HG02884 (cell line): ENCODE data around the gene NINJ2.

Experiments used
- ATAC-seq: cut with Tn5 transposase; IDR thresholded peaks from one replicate; pipeline ENCODE4 v1.9.1; 2021; ENCODE audit warnings: mild to moderate bottlenecking, moderate library complexity; ENCODE audit not compliant: unreplicated experiment

Gene NINJ2

GRCh38 chr12:571795-572531, 91.3 kb downstream of the NINJ2 start:
- no peak for ATAC-seq

GRCh38 chr12:570921-571794, 92.1 kb downstream of the NINJ2 start:
- ATAC-seq, result no peak

GRCh38 chr12:570435-570920, 92.8 kb downstream of the NINJ2 start:
- ATAC-seq, result no peak

GRCh38 chr12:569803-570434, 93.3 kb downstream of the NINJ2 start:
- ATAC-seq, result no peak

- ATAC-seq, result no peak
Observed at GRCh38 chr12:569091-569676, 94.1 kb downstream of the NINJ2 start.

- ATAC-seq, result no peak
Observed at GRCh38 chr12:568486-568885, 94.8 kb downstream of the NINJ2 start.

- ATAC-seq, result no peak
Observed at GRCh38 chr12:565589-566105, 97.6 kb downstream of the NINJ2 start.

GRCh38 chr12:565161-565560, 98.1 kb downstream of the NINJ2 start:
- ATAC-seq, result no peak

GRCh38 chr12:563787-564298, 99.4 kb downstream of the NINJ2 start:
- no peak for ATAC-seq

- ATAC-seq, result no peak
Observed at GRCh38 chr12:563250-563781, 99.9 kb downstream of the NINJ2 start.

GRCh38 chr12:562634-563033, 100.6 kb downstream of the NINJ2 start:
- ATAC-seq, result no peak

GRCh38 chr12:561908-562593, 101.2 kb downstream of the NINJ2 start:
- no peak for ATAC-seq

GRCh38 chr12:561391-561705, 101.9 kb downstream of the NINJ2 start:
- no peak for ATAC-seq

- ATAC-seq, result no peak
Observed at GRCh38 chr12:560691-561390, 102.4 kb downstream of the NINJ2 start.

GRCh38 chr12:559906-560455, 103.3 kb downstream of the NINJ2 start:
- ATAC-seq, result no peak

- no peak for ATAC-seq
Observed at GRCh38 chr12:559208-559905, 103.9 kb downstream of the NINJ2 start.

- ATAC-seq, result no peak
Observed at GRCh38 chr12:558580-558979, 104.7 kb downstream of the NINJ2 start.

- no peak for ATAC-seq
Observed at GRCh38 chr12:556498-556897, 106.7 kb downstream of the NINJ2 start.

- no peak for ATAC-seq
Observed at GRCh38 chr12:554001-554285, 109.3 kb downstream of the NINJ2 start.
